ENCODE measurements around the gene PEX7.
A peak's percentile ranks its signal among the peaks of the same experiment; 100 is the strongest.
"Not testable (repeated sequence)": the region's sequence is repeated elsewhere in the genome, so short reads cannot be mapped to it uniquely, and the experiment has no call there.

PEX7 gene, protein sequence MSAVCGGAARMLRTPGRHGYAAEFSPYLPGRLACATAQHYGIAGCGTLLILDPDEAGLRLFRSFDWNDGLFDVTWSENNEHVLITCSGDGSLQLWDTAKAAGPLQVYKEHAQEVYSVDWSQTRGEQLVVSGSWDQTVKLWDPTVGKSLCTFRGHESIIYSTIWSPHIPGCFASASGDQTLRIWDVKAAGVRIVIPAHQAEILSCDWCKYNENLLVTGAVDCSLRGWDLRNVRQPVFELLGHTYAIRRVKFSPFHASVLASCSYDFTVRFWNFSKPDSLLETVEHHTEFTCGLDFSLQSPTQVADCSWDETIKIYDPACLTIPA

DNA sequence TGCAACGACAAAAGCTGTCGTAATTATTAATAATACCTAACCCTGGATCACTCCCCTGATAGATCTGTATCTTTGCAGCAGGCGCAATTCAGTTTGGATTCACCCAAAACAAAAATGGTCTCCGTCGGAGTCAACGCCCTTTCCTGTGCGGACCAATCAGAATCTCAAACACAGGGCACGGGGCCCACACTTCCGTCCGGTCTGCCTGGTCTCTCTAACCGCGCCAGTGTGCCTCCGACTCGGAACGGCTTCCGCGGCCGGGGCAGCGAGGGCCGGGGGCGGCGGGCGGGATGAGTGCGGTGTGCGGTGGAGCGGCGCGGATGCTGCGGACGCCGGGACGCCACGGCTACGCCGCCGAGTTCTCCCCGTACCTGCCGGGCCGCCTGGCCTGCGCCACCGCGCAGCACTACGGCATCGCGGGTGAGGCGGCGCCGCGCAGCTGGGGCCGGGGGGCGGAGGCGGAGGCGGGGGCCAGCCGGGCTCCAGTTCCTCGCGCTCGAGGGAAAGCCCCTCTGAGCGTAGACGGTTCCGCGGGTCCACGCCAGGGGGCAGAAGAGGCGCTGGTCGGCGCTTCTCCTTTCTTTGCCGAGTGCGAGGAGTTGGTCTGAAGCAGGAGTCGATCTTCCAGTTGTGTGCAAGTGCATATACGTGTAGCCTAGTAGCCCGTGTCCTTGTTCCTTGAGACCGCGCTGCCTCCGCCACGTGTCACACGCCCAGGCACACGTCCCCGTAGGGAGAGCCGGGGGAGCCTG lies at the start of gene PEX7:
Gene PEX7 (plus strand): TSS at position 217 of the 752 bp plus-strand sequence. CDS start 74 bp downstream, at position 291.
- peak; percentile 83 for DNase-seq (ENCODE audit: low spot score)

DNA sequence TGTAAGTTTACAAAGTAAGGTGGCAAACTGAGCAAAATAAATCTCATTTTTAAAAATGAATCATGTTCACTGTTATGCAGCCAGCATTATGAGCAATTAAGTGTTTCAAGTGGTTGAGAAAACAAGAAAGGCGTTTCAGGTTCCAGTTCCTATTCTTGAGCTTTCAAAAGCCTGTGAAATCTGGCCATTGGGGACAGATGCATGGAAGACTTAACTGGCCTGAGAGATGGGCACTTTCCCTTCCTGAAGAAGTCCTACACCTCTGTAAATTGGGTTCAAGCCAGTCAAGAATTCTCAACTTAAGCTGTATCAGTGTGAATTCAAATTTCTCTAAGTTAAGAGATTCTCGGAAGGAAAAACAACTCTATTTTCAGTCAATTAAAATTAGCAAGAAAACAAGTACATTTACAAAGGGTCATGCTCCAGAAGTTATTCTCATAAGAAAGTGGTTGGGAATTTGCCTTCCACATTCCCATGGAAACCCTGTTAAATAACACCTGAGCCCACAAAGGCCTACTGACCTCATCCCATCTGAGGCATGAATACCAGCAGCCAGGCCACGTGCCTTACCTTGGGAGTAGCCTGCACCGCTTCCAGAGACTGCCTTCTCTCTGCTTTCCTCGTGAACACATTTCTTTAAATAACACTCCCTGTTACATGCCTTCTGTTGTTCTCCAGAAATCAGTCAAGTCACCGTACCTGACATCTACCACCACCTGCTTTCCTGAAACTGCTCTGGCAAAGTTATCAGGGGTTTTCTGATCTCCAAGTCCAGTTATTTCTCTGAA lies 49.5 kb upstream of the PEX7 start:
- no peak for DNase-seq (ENCODE audit: low spot score)

DNA sequence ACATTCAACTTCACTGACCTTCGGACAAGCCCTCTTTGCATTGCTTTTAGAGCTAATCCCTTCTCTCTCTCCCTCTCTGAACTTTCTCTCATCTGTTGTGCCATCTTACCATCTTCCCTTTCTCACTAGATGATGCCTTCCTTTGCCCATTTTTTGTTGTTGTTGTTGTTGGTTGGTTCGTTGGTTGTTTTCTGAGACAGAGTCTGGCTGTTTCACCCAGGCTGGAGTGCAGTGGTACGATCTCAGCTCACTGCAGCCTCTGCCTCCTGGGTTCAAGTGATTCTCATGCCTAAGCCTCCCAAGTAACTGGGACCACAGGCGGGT lies 49.0 kb upstream of the PEX7 start:
- DNase-seq (ENCODE audit: low spot score), result no peak

DNA sequence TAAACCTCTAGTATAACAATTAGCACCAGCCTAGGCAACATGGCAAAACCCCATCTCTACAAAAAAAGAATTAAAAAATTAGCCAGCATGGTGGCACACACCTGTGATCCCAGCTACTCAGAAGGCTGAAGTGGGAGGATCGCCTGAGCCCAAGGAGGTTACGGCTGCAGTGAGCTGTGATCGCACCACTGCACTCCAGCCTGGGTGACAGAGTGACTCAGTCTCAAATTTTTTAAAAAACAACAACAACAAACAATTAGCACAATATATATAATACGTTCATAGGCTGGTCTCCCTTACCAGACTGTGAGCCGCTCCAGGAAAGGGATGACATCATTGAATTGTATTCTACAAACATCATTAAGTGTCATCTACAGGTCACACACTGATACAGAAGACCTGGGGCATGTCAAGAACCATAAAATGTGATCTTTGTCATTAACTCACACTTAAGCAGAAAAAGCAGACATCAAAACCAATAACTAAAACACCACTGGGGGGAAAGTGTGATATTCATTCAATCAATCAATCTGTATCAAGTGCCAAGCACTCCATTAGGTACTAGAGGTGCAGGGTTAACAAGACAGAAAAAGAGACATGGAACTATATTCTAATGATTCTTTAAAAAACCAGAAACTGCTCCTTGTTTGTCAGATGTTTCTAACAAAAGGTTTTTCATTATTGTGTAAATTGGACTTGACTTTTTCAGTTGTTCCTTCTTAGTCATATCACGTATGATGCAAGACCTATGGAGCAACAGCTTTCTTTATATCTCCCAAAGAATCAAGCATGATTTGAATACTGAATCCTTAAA lies 48.0 kb upstream of the PEX7 start:
- DNase-seq (ENCODE audit: low spot score), result no peak

DNA sequence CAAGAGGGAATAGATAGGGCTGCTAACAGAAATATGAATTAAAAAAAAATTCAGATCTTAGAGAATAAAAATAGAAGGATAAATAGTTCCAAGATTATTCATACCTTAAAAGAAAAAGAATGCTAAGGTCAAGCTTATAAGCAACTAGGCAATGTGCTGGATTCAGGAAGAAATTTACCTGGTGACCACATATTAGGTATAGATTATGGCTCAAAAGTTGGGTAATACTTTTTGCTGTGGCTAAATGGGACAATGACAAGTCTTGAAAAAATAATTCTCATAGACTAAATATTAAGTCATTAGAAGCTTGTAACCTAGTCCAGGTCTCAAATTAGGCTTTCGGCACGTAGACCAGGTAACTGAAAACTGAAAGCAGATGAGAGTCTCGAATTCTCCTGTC lies 47.3 kb upstream of the PEX7 start:
- DNase-seq (ENCODE audit: low spot score), result no peak

DNA sequence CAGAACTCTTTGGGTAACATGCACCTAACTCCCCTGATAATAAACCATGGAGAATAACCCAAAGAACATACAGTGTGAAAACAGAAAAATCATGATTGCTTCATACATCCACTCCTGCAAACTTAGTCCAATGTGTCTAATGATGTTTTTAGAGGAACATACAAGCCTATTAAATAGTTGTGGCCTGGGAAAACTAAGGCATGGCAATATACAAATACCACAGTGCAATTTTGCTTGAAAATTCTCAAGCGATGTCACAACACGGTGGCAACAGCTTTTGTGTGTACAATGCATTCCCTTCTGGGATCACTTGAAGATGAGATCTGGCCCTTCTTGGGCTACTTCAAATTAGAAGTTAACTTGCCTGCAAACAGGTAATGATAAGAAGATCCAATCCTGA lies 46.8 kb upstream of the PEX7 start:
- DNase-seq (ENCODE audit: low spot score), result no peak

DNA sequence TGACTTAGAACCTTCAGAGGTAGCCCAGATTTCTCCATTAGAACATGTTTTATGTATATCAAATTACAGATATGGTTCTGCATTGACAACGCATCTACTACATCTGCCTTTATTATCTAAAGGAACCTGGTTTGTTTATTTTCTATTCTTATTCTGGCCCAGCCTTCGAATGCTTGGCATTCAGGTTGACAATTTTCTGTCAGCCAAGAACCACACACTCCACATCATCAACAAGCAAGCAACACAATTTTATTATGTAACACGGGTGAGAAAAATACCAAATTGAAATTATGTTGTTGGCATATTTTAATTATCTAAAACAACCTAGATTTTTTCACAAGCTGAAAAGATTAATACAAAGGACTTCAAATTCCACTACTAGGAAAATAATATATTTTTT lies 44.7 kb upstream of the PEX7 start:
- DNase-seq (ENCODE audit: low spot score), result no peak

DNA sequence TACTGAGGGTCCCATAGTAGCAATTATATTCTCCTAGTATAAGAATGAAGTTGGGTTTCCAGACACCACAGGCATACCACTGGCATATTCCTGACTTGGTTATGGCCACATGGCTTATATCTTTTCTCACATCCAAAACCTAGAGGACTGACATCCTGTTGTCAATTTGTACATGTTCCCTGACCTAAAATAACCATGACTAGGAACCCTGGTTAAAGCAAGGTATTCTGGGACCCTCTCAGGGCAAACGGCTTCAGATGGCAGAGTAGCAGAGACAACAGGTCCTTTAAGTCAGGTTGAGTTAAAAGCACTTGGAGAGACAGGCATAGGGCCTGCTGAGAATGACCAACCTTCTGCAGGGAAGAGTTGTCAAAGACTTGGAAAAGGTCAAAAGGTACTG lies 42.7 kb upstream of the PEX7 start:
- DNase-seq (ENCODE audit: low spot score), result no peak

DNA sequence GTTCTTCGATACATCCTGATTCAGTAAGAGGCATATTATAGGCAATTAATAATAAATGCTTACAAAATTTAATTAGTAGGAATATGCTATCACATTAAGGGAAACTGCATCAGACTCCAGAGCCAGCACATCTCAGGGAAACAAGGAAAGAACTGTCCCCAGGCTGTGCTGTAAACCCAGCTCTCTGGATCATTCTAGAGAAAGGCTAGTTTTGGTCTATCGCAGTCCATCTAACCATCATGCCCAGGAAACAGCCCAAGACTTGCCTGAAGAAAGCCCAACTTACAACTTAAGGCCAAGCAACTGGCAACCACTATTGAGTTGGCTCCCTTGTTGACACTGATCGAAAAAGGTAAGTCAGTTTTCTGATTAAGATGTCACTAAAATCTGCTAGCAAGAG lies 41.4 kb upstream of the PEX7 start:
- no peak for DNase-seq (ENCODE audit: low spot score)

DNA sequence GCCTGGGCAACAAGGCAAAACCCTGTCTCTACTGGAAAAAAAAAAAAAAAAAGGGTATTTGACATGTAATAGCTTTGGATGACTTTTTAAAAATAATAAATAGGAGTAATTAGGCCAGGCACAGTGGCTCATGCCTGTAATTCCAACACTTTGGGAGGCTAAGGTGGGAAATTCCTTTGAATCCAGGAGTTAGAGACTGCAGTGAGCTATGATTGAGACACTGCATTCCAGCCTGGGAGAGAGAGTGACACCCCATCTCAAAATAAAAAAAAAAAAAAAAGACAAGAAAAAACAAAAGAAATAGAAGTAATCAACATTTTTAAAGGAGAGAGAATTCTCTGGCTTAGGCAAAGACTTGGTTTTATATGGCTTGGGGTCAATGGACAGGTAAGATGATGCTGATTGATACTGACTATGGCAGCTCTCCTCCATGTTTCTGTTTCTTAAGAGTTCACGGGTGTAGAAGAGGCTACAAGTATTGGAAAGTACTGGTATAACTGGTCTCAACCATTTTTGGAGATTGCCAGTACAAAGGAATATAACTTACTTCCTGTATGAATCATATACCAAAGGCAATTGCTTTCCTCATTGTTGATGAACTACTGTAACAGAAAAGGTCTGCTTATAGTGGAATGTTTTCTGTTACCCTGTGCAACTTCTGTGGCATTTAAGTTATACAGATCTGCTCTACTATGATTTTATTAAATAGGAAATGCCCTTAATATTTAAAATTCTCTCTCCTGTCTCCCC lies 40.2 kb upstream of the PEX7 start:
- no peak for DNase-seq (ENCODE audit: low spot score)

DNA sequence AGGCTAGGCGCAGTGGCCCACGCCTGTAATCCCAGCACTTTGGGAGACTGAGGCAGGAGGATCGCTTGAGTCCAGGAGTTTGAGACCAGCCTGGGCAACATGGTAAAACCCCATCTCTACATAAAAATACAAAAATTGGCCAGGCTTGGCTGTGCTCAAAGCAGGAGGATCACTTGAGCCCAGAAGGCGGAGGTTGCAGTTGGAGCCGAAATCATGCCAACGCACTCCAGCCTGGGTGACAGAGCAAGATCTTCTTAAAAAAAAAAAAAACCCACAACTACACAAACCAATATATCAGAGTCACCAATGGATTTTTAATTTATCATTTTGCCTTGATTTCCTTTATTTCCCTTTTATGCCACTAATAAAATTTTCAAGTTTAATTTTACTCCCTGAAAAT lies 39.4 kb upstream of the PEX7 start:
- DNase-seq (ENCODE audit: low spot score), result no peak

DNA sequence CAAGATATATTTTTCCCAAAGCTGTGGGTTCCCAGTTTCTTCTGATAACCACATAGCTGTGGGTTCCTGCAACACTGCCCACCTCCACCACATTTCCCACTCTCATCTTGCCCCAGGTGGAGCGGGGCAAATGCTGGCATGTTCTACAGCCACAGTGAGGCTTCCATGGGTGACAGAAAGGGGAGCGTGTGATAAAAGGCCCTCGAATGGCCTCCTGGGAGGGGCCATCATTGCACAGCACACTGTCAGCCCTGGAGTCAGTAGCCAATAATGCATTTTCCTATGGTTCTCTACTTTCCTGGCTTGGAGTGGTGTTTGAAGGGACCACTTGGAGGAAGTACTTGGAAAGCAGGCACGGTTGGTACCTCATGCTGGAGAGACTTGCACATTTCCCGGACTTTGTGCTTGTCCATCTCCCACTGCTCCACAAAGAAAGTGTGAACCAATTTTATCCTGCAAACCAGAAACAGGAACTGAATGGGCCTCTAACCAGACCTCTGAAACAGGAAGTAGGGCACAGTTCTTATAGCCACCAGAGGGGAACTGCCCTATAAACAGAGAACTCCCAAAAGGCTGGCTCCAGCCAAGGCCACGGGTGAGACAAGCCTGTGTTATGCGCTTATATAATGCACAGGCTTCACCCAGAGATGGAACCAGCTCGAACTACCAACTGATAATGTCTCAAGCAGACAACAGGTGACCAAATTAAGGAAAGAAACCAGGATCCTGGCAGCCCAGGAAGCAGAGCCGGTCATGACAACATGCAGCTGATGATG lies 38.7 kb upstream of the PEX7 start:
- DNase-seq (ENCODE audit: low spot score), result no peak

DNA sequence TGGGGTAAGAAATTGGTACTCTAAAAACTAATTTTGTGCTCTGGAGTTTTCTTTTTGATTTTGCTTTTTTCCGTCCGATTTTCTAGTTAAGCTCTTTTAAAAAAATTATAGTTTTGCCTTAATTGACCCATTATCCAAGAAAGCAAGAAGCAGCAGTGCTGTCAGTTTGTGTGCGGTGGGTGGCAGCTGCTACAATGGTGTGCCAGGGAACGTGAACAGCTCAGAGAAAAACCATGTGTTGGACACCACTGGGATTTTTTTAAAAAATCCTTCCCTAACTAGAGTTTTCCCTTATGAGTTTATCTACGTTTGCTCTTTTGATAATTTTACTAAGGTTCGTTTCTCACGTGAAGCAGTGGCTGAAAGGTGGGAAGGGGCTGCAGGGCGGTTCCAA lies 38.1 kb upstream of the PEX7 start:
- DNase-seq (ENCODE audit: low spot score), result no peak

DNA sequence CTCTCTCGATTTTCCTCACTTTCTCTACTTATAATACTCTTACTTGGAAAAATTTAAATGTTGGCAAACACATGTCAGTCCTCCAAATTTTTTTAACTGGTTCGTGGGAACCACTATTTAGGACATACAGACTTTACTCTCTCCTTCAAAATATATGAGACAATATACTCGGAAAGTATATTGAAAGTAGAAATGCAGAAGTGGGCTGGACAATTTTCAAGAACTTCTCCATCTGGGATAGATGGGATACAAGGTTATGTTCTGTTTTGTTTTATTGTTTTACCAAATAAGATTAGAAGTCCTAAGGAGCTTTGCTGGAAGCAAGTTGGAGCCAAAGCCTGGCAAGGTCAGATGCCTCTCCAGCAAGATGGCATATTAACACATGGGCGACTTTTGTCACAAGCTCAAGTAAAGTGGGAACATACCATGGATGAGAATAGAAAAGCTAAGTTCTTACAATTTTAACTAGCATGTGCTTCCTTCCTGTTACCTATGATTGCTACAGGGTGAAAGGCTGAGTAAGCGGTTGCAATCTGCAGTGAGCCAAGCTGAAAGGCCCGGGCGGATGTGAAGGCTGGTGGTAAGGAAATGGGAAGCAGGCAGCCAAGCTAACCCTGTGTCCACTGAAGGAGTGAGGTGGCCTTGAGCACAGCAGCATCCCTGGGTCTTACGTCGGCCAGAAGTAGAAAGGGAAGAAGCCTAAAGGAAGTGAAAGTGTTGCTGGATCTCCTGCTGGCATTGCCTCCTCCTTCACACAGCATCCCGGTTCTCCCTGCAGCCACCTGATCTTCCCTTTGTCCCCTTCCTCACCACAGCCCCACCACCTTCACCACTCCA lies 37.3 kb upstream of the PEX7 start:
- no peak for DNase-seq (ENCODE audit: low spot score)

DNA sequence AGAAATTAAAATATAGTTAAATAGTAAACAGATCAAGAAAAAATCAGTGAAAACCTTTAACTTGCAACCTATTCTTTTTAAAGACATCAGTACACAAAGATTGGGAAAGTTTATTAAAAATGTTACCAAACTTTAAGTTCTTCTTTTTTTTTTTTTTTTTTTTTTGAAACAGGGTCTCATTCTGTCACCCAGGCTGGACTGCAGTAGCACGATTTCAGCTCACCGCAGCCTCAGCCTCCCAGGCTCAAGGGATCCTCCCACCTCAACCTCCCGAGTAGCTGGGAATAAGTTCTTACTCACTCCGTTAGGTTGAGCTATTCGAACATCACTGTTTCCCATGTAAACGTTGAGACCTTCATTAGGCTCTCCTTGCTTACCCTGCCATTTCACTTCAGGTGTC lies 35.7 kb upstream of the PEX7 start:
- no peak for DNase-seq (ENCODE audit: low spot score)

DNA sequence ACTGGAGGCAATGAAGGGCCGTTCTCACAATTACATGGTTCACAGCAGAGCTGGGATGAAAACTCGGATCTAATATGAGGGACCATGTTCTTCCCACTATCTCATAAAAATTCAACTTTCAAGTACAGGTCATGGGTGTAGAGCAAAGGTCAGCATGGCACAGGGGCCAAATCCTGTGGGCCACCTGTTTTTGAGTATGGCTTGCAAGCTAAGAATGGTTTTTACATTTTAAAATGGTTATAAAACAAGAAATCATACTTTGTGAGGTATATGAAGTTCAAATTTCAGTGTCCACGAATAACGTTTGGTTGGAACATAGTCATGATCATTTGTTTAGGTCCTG lies 34.7 kb upstream of the PEX7 start:
- no peak for DNase-seq (ENCODE audit: low spot score)

DNA sequence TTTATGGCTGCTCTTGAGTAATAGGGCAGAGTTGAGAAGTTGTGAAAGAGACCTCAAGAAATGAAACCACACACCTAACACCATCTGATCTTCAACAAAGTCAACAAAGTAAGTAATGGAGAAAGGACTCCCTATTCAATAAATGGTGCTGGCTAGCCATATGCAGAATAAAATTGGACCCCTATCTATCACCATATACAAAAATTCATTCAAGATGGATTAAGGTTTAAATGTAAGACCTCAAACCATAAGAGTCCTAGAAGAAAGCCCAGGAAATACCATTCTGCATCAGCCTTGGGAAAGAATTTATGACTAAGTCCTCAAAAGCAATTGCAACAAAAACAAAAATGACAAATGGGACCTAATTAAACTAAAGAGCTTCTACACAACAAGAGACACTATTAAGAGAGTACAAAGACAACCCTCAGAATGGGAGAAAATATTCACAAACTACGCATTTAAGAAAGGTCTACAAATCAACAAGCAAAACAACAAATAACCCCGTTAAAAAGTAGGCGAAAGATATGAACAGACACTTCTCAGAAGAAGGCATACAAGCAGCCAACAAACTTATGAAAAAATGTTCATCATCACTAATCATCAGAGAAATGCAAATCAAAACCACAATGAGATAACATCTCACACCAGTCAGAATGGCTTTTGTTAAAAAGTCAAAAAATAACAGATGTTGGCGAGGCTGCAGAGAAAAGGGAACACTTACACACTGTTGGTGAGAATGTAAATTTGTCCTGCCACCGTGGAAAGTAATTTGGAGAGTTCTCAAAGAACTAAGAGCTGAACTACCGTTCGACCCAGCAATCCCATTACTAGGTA lies 34.1 kb upstream of the PEX7 start:
- DNase-seq (ENCODE audit: low spot score), result no peak

DNA sequence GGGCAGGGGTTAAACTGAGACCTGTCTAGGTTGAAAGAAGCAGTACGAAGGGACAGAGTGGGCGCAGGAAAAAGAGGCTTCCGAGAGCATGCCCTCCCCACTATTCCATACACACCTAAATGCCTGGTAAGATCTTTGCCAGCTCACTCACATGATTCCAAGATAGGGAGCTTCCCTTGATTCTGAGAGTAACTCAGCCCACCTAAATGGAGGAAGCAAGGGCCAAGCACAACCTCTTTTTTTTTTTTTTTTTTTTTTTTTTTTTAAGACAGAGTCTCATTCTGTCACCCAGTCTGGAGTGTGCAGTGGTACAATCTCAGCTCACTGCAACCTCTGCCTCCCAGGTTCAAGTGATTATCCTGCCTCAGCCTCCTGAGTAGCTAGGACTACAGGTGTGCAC lies 33.0 kb upstream of the PEX7 start:
- DNase-seq (ENCODE audit: low spot score), result not testable (repeated sequence)
